Fibroblast of lung (primary cell): ENCODE data around the gene RNU6-9.

Experiments
- CTCF ChIP-seq, 2 donors: IDR thresholded peaks in 1 of 2; conservative IDR thresholded peaks in 1 of 2; 1 replicate in 1 of 2; 2 replicates in 1 of 2; pipeline ENCODE4 v1.5.1; 2011 to 2012; ENCODE audit warnings: low read length in 2 of 2, control low read depth in 1 of 2, inconsistent platforms in 1 of 2, low read depth in 1 of 2, mild to moderate bottlenecking in 1 of 2
- EZH2 ChIP-seq: IDR thresholded peaks from 2 replicates; pipeline ENCODE4 v1.5.1; 2012; ENCODE audit warnings: low read length, control low read depth, mild to moderate bottlenecking; ENCODE audit errors: missing control alignments

DNA sequence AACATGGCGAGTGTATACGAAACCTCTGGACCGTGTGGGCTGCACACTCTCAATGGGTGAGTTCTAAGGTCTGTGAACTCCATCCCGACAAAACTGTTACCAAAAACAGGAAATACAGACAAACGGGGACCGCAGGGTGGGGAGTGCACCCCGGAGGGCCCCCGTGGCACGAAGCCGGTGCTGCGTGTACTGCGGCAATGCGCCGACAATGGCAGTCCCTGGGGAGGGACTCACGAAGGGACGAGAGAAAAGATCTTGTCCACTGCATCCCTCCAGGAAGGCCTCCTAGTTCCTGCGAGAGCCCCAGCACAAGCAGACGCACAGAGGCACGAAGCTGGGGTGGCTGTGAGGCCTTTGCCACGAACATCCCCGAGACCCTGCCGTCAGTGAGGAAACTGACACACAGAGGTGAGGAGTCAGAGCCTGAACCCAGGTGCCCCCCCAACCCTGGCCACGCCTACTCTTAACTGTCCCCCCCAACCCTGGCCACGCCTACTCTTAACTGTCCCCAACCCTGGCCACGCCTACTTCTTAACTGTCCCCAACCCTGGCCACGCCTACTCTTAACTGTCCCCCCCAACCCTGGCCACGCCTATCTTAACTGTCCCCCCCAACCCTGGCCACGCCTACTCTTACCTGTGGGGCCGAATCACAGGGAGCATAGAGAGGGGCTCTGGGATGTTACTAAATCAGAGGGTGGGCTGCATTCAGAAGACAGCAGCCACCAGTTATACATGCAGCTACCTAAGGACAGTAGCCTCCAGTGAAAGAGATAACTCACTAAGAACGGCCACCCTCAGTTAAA lies 4.5 kb upstream of the RNU6-9 start:
- no peak for TF ChIP-seq CTCF (conservative IDR thresholded peaks at IDR 0.05 in 1 of 2, IDR thresholded peaks at IDR 0.05 in 1 of 2; ENCODE audit: low read depth in 1 of 2, low read length in 2 of 2)
- no peak for TF ChIP-seq EZH2
